ENCODE results near the gene IGSF21. TPM values are rescaled to one million over a fixed set of nuclear protein-coding genes. Genes with fewer than 3 reads are reported as not detected.

Gene IGSF21
- total RNA-seq, 1 donor from 2014 or later, result not detected

DNA sequence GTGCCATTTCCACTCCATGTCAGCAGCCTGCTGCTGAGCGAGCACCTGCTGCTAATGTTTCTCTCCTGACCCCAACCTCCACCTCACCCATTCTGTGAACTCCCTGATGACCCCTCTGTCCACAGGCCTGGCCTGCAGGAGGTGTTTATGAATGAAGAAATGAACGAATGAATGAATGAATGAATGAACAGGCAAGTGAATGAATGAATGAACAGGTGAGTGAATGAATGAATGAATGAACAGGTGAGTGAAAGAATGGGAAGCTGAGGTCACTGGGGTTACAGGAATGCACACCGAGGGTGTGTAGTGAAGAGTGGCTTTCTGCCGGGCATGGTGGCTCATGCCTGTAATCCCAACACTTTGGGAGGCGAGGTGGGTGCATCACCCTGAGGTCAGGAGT is 173.4 kb downstream of the IGSF21 start:
- Mint-ChIP-seq H3K4me3 (no peak overlapping the region), H3K4me1 (no peaks in the 10 kb centered on the region), H3K9me3 (no peaks in the 10 kb centered on the region), H3K27me3 (ENCODE audit: low read depth) (peaks cover 65% of the 10 kb centered on the region), H3K27ac (no peak overlapping the region), H3K36me3 (no peaks in the 10 kb centered on the region)
- TF ChIP-seq, protein P1, sequence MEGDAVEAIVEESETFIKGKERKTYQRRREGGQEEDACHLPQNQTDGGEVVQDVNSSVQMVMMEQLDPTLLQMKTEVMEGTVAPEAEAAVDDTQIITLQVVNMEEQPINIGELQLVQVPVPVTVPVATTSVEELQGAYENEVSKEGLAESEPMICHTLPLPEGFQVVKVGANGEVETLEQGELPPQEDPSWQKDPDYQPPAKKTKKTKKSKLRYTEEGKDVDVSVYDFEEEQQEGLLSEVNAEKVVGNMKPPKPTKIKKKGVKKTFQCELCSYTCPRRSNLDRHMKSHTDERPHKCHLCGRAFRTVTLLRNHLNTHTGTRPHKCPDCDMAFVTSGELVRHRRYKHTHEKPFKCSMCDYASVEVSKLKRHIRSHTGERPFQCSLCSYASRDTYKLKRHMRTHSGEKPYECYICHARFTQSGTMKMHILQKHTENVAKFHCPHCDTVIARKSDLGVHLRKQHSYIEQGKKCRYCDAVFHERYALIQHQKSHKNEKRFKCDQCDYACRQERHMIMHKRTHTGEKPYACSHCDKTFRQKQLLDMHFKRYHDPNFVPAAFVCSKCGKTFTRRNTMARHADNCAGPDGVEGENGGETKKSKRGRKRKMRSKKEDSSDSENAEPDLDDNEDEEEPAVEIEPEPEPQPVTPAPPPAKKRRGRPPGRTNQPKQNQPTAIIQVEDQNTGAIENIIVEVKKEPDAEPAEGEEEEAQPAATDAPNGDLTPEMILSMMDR (IDR thresholded peaks at IDR 0.05; ENCODE audit: unreplicated experiment), result no peak
- DNase-seq (ENCODE audit: low spot score in 2 of 2, unreplicated experiment in 2 of 2), result no peak

DNA sequence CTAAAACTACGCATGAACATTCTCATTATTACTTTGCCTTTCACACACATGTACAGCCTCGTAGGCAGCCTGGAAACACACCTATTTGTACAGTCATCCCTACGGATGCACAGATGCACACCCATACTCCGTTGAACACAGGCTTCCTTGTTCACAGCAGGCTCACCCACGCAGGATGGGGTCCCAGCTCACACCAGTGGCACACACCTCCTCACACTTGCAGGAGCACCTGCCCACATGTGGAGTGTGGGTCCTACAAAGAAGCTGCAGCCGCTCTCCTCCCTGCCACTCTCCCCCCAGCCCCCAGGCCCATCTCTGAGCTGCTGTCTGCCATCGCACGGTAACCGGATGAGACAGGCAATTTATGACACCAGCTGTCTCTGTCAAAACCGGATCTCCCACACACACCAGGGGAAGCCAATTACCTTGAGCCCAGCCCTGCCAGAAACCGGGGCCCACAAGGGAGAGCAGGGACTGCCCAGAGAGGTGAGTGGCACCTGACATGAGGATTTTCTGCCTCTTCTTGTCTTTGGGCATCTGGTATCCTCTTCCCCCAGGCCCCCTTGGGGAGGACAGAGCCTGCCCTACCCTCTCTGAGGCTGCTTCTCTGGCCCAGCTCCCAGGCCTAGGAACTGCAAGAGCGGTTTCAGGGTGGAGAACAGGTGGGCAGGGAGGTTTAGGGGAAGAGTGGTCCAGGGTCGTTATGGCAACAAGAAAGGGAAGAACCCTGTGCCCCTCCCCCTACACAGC is 175.4 kb downstream of the IGSF21 start:
- TF ChIP-seq, protein P1 (IDR thresholded peaks at IDR 0.05; ENCODE audit: unreplicated experiment), result no peak
- Mint-ChIP-seq H3K27me3 (ENCODE audit: low read depth) (peaks cover 69% of the 10 kb centered on the region), H3K9me3 (no peaks in the 10 kb centered on the region), H3K4me1 (no peaks in the 10 kb centered on the region), H3K36me3 (no peaks in the 10 kb centered on the region), H3K4me3 (no peak overlapping the region), H3K27ac (no peak overlapping the region)
- DNase-seq (ENCODE audit: low spot score in 2 of 2, unreplicated experiment in 2 of 2), result no peak

DNA sequence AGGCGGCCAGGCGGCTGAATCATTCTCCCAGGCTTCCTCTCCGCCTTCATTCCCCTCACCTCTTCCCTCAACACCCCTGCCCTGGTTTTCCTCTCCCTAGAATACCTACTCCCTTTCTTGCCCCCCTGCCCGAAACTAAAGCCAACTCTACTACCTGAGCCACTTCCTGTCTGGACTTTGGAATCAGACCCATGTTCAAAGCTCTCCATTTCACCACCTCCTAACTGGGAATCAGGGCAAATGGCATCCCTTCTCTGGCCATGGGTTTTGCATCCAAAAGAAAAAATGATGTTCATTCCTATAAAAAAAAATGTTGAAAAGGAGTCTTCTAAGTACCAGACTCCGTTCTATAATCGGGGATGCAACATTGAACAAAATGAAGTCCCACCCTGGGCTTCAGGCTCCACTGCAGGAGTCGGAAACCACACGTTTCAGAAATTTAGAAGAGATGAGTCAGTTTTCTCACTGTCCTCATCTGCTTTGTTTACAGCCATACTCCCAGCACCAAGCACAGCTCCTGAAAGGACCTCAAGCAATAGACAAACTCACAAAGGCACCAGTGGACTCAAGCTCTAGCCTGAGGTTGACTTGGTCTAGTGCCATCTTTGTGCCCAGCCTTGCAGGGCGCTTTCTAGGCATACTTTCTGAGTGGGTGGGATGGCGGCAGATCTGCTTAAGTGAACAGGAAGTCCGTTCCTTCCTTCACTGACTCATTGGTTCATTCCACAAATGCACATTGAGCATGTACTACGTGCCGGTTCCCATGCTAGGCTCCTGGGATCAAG is 176.2 kb downstream of the IGSF21 start:
- Mint-ChIP-seq H3K36me3 (no peaks in the 10 kb centered on the region), H3K4me1 (no peaks in the 10 kb centered on the region), H3K9me3 (no peaks in the 10 kb centered on the region), H3K4me3 (no peak overlapping the region), H3K27ac (no peak overlapping the region), H3K27me3 (ENCODE audit: low read depth) (peaks cover 66% of the 10 kb centered on the region)
- TF ChIP-seq, protein P1 (IDR thresholded peaks at IDR 0.05; ENCODE audit: unreplicated experiment), result no peak
- DNase-seq (ENCODE audit: low spot score in 2 of 2, unreplicated experiment in 2 of 2), result no peak

DNA sequence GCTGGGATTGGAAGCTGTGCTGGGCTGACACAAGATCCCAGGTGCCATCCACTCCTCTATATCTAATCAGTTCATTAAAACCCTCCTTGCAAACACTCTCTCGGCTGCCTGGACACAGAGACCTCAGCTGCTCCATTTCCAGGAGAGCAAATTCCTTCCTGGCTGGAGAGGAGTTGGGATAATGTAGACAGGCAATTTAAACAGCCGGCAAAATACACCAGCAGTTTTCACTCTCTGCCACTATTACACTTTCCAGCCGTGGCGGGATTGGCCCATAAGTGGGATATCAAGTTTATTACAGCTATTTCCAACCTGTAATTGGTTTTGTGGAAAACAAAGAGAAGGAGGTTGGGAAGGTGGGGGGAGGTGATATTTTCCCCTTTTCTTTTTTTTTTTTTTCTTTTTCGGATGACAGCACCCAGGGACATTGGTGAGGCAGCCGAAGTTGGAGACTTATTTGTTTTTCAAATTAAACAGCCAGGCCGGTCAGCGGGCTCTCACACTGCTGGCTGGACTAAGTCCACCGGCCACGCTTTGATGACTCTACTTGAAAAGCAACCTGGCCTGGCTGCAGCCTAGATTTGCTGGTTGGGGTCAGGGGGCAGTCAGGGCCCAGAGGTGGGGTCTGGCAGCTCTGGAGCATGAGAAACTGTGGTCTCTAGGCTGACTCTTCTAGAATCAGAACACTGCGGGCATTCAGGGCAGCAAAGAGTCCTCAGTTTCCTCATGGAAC is 177.4 kb downstream of the IGSF21 start:
- peaks cover 58% of the 10 kb centered on the region for H3K27me3 Mint-ChIP-seq (ENCODE audit: low read depth)
- H3K4me1 Mint-ChIP-seq, result no peaks in the 10 kb centered on the region
- TF ChIP-seq, protein P1 (IDR thresholded peaks at IDR 0.05; ENCODE audit: unreplicated experiment), result no peak
- H3K27ac Mint-ChIP-seq, result no peak overlapping the region
- no peaks in the 10 kb centered on the region for H3K9me3 Mint-ChIP-seq
- H3K36me3 Mint-ChIP-seq, result no peaks in the 10 kb centered on the region
- DNase-seq (ENCODE audit: low spot score in 2 of 2, unreplicated experiment in 2 of 2), result no peak
- H3K4me3 Mint-ChIP-seq, result no peak overlapping the region

DNA sequence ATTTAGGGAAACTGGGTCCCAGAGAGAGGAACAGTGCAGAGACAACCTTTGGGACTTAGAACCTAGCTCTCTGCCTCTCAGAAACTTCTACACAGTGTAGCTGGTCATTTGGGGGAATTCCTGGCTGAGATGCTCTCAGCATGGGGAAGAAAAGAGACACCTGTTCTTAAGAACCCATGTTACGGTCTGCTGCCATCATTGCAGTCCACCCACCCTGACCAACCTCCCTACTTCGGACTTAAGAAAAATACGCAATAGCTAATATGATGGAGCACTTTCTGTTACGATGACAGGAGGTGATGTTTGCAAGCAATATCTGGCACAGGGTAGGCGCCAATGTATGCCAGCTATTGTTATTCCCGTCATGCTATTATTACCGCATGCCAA is 177.9 kb downstream of the IGSF21 start:
- Mint-ChIP-seq H3K27me3 (ENCODE audit: low read depth) (peaks cover 60% of the 10 kb centered on the region), H3K36me3 (no peaks in the 10 kb centered on the region), H3K4me3 (no peak overlapping the region), H3K9me3 (no peaks in the 10 kb centered on the region), H3K27ac (no peak overlapping the region), H3K4me1 (no peaks in the 10 kb centered on the region)
- DNase-seq (ENCODE audit: low spot score in 2 of 2, unreplicated experiment in 2 of 2), result no peak
- TF ChIP-seq, protein P1 (IDR thresholded peaks at IDR 0.05; ENCODE audit: unreplicated experiment), result no peak
